ENCODE data around the gene KRTAP10-8.
"Not testable (repeated sequence)": the region's sequence is repeated elsewhere in the genome, so short reads cannot be mapped to it uniquely, and the experiment has no call there.

The KRTAP10-8 gene

DNA sequence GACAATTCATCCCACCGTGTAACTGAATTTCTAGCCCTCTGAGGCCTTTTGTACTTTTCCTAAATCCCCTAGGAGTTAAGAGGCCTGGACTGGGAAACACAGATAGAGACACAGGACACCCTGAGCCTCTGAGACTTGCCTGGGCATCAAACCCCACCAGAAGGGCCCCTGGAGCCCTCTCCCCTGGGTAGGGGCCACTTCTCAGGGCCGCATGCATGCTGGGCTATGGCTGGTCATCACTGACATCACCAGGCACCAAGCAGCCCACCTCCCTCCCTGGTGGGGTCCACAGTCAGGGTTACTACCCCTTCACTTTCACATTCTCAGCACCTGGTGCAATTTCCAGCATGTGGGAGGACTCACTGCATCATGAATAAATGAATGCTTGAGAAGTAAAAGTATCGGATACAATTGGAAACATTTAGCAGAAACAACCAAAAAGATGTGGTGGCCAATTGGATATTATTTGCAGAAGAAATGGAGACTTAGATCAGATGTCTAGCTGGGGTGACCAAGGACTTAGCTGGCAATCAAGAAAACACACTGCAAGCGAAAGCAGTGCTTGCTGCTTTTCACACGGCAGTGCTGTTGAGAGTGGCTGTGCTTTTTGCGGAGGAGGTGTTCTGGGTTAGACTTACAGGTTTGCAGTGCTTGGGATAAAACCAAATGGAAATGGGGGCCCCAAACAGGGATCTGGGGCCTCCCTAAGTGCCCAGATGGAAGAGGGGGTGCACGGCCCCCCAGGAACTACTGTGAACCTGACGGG, 12.4 kb upstream of the KRTAP10-8 start:
- no peak for DNase-seq

DNA sequence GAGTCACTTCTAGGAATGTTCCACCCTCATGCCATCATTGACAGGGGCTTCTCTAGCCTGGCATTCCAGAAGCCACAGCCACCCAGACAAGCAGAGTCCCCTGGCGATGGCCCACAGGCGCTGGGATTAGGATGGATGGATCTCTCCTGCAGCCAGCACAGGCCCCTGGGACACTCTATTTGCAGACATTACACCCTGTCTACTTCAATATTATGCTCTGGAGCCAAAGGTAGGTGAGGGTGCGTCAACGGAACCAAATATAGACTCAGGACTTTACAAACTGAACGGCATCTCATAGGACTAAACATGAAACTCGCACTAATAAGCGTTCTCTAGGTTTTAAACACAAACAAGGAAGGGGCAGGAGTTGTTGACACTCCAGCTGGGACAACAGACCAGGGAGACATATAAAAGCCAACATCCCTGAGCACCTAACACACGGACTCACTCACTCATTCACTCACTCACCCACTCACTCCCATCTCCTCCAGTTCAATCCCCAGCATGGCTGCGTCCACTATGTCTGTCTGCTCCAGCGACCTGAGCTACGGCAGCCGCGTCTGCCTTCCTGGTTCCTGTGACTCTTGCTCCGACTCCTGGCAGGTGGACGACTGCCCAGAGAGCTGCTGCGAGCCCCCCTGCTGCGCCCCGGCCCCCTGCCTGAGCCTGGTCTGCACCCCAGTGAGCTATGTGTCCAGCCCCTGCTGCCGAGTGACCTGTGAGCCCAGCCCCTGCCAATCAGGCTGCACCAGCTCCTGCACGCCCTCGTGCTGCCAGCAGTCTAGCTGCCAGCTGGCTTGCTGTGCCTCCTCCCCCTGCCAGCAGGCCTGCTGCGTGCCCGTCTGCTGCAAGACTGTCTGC, 11.5 kb upstream of the KRTAP10-8 start, which contains the start of gene KRTAP10-7:
Gene KRTAP10-7, plus strand, starts transcription at position 480 of the 861 bp plus-strand sequence. Its CDS starts 25 bp downstream, at position 505.
- not testable (repeated sequence) for DNase-seq

DNA sequence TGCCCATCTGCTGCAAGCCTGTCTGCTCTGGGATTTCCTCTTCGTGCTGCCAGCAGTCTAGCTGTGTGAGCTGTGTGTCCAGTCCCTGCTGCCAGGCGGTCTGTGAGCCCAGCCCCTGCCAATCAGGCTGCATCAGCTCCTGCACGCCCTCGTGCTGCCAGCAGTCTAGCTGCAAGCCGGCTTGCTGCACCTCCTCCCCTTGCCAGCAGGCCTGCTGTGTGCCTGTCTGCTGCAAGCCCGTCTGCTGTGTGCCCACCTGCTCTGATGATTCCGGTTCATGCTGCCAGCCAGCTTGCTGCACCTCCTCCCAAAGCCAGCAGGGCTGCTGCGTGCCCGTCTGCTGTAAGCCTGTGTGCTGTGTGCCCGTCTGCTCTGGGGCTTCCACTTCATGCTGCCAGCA, 10.8 kb upstream of the KRTAP10-8 start:
- DNase-seq = not testable (repeated sequence)

DNA sequence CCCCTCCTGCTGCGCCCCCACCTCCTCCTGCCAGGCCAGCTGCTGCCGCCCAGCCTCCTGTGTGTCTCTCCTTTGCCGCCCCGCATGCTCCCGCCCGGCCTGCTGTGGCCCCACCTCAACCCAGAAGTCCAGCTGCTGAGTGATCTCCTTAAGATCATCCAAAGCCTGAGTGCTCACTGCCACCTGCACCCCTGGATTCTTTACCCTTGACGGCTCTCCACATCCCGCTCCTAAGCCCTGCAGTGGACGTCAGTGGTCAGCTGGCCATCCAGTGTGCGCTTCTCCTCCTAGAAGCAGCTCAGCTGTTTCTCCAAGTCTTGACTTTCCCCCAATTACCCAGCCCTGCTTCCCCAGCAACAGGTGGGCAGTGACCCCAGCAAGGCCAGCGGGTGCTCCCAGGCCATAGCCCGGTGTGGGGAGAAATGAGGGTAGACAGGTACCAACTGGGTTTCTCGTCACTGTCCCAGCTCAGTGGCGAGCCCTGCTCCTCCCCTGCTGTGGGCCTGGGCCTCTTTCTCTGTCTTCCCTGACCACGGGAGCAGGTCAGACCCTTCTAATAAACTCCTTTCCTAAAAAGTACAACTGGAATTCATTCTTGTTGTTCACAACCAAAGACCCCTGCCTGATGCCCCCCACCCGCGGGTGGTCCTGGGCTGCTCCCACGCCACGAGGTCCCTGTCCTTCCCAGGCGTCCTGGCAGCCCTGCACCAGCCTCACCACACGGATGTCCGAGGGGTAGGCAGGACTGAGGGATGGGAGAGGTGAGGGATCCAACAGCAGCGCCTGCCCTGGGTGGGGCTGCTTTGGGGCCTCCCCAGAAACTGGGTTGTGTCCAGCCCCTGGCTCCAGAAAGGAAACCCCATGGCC, 10.1 kb upstream of the KRTAP10-8 start:
- no peak for DNase-seq

DNA sequence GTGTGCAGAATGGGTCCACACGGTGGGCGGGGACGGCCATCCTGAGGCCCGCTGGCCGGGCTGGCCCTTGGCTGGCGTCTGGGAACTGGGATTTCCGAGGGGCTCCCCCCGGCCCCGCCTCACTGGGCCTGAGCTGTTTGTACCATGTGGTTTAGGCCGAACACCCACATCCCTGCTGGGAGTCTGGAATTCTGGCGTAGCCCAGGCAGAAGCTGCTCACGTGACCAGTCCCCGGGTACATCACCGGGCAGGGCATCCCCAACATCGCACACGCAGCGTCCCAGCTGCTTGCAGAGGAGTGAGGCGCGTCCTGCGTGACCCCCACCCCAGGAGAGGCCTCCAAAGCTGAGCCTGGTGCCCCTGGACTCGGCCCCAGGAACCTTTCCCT, 9.4 kb upstream of the KRTAP10-8 start:
- no peak for DNase-seq

DNA sequence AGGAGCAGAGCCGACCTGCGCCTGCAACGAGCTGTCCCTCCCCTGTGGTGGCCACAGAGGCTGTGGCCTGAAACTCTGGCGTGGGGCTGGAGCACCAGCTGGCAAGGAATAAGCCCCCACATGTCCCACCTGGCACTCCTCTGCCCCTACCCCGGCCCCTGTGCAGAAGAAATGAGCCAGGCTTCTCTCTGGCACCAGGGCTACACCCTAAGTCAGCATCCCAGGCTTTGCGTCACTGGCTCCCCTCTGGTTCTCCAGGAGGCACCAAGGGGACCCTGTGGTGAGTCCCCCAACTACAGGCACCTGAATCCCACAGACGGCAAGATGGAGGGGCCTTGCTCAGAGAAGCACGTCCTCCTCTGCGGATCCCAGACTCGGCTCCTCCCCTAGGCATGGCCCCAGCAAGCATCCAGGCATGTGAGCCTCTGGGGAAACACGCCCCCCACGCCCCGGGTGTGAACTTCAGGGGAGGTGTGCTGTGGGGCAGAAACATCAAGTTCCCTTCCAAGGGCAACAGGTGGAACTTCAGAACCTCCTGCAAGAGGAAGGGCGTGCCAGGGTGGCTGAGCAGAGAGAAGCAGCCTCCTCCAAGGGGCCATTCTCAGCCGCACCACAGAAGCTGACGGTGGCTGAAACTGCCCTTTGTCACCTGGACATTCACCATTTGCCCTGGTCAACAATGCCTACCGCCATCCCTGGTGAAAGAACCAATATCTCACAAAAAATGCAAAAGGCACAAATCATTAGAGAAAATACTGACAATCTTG, 8.6 kb upstream of the KRTAP10-8 start:
- DNase-seq = no peak

DNA sequence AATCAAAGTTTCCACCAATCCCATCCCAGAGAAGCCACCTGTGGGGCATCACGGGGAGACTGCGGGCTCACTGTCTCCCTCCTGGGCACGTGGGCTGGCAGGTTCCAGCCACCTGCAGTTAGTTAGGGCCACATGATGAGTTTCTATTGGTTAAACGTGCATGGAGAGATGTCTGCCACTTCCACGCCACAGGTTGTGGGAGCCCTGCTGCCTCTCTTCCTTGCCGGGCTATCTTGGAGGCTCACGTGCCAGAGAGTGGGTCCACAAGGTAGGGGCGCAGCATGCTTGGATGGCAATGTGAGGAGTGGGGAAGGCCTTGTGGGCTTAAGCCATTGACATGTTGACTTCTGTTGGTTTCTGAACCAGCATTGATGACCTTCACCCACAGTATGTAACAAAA, 8.0 kb upstream of the KRTAP10-8 start:
- DNase-seq = no peak

DNA sequence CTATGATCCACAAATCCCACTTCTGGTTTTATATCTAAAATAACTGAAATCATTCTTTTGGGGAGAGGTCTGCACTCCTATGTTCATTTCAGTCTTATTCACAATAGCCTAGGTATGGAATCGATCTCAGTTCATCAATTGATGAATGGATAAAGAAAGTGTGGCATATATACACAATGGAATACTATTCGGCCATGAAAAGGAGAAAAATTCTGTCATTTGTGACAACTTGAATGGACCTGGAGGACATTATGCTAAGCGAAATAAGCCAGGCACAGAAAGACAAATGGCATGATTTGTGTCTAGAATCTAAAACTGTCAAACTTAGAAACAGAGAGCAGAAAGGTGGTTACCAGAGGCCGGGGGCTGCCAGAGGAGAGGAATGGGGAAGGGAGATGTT, 5.4 kb upstream of the KRTAP10-8 start:
- DNase-seq = no peak

DNA sequence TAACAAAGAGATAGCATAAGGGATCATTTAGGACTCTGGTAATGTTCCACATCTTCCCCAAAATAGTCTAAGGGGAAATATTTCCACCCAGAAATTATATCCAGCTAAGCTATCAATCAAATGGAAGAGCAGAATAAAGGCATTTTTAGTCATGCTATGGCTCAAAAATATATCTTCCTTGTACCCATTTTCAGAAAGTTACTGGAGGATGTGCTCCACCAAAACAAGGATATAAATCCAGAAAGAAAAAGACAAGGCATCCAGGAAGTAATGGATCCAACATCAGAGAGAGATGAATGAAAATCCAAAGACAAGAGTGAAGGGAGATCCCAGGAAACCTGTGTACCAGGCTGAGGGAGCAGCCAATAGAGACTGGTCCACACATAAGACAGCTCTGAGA, 2.7 kb upstream of the KRTAP10-8 start:
- no peak for DNase-seq

DNA sequence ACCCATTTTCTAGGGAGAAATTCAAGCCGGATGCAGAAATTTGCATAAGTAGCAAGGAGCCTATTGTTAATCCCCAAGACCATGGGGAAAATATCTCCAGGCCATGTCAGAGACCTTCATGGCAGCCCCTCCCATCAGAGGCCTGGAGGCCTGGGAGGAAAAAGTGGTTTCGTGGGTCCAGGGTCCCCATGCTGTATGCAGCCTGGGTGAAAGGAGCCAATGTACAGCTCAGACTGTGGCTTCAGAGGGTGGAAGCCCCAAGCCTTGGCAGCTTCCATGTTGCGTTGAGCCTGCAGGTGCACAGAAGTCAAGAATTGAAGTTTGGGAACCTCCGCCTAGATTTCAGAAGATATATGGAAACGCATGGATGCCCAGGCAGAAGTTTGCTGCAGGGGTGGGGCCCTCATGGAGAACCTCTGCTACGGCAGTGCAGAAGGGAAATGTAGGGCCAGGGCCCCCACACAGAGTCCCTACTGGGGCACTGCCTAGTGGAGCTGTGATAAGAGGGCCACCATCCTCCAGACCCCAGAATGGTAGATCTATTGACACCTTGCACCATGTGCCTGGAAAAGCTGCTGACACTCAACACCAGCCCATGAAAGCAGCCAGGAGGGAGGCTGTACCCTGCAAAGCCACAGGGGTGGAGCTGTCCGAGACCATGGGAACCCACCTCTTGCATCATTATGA, 1.6 kb upstream of the KRTAP10-8 start:
- DNase-seq = not testable (repeated sequence)

DNA sequence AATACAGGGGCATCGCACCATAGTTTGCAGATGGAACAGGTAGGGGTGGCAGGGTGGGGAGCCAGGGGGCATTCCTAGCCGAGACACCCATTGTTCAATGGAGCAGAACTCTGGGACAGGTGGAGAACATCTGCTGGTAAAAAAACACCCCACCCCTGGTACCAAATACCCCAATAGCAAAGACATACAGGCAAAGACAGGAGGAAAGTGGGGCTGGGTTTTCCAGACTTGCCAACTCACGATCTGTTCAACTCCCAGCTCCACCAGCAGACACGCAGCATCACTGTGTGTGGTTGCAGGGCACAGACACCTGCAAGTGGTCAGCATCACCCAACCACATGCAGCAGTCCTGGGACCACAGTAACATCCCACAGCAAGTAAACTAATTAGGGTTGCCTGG, 328 bp upstream of the KRTAP10-8 start:
- no peak for DNase-seq

DNA sequence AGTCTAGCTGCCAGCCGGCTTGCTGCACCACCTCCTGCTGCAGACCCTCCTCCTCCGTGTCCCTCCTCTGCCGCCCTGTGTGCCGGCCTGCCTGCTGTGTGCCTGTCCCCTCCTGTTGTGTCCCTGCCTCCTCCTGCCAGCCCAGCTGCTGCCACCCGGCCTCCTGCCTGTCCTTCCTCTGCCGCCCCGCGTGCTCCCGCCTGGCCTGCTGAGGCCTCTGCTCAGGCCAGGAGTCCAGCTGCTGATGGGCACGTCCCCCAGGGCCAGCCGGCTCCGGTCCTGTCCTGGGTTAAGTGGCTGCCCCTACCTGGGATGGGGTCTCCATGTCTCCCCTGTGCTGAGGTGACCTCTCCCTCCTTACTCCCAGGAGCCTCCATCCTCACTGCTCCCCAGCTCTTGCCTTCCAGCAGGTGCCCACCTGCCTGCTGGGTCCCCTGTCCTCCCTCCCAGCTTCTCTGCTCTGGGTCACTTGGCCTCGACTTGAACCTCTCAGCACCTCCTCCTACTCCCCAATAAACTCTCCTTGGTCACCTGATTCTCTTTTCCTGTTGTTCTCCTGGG, 870 bp downstream of the KRTAP10-8 start:
- no peak for DNase-seq

DNA sequence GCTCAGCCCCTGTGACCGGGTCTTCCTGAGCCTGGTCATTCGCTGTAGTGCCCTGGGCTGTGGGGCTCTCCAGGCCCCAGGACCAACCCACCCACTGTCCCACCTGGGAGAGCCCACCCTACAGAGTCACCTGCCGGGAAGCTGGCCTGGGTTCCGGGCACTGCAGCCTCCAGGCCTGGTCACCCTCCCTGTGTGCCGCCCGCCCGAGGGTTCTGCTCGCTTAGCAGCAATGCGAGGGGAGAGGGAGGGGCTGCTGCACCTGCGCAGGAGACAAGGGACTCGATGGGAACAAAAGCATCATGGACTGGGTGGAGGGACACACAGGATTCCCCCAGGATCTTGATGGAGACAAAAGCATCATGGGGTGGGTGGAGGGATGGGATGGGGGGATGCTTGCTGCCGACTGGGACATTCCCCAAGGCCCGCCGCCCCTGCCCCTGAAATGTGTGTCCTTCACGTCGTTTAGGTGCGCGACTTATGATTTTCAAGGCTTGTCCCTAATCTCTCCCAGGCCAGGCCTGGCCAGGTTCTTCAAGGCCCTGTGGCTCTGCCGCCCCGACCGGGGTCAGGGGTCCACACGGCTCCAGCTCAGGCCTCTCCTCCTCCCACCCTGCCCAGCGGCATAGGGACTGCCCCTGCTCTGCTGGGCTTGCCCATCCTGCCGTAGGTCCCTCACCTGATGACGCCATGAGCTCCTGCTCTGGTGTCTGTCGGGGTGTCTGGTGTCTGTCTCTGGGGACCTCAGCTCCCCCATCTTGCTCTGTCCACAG, 1.7 kb downstream of the KRTAP10-8 start:
- no peak for DNase-seq

DNA sequence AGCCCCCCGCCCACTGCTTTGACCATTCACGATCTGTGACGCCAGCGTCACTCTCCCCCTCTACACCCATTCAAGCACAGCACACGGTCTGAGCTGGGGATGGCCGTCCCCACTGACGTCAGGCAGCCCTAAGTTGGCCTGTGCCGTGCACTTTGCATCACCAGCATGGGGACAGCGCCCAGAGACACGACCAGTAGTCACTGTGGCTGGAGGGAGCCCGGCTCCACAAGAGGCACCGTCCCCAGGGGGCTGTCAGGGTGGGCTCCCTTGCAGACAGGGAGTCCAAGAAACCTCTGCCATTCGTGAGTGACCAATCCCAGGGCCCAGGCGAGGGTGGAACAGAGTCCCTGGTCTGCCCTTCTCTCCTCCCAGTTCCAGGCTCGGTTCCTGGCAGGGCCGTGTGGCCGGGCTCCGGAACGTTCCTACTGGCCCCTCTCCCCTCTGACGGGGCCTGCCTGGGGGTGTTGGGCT, 2.3 kb downstream of the KRTAP10-8 start:
- DNase-seq = no peak

DNA sequence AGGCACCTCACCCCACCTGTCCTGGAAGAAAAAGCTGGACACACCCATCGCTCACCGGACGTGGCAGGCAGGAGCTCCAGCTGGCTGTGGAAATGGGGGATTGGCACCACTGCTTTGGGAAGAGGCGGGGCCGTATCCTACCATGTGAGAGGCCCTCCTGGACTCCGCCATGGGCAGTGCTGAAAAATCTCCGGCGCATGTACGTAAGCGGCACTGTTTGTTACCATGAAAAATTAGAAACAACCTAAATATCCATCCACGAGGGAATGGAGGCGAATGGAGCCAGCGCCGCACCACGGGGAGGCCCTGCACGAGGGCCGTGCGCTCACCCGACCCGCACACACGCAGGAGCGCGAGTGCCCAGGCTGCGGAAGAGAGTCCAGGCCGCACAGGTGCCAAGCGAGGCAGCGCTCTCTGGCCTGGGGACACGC, 3.1 kb downstream of the KRTAP10-8 start:
- no peak for DNase-seq

DNA sequence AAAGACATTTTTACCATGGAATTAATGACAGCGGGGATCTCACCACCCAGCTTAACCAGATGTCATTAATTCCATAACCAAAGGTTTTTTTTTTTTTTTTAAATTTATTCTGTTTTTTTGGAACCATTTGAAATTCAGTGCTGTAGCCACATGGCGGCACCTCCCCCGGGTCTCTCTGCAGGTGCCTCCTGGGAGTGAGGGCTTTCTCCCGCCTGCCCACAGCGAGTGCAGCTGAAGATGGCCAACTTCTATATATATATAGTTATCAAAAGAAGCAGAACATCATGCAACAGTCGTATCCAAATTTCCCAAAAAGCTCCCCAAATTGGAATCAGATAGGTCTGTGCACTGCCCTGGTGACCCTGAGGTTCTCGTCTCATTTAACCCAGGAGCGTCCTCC, 3.6 kb downstream of the KRTAP10-8 start:
- no peak for DNase-seq

DNA sequence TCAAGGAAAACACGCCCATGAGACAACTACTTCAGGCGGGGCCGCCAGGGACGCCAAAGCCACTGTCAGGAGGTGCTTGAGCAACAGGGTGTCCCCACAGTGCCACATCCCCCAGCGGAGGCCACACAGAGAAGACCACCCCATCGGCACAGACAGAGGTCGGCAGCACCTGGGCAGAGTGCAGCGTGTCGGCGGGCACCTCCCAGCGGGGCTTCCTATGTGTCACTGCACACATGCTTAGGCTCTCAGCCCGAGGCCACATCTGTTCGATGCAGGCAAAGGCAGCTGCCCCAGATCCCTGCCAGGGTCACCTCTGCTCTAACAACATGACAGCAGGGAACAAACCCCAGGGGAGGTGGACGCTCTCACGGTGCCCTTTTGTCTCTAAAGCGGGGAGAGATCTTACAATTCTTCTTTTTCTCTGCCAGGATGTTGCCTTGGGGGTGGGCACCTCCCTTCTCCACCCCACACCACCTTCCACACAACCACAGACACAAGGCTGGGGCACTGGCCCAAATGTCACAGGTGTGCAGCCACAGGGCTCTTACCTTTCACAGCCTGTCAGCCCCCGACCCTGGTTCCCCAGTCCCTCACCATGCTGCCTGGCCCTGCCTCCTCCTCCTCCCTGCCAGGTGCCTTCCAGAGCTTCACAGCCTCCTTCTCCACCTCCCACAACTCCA, 4.2 kb downstream of the KRTAP10-8 start:
- no peak for DNase-seq

DNA sequence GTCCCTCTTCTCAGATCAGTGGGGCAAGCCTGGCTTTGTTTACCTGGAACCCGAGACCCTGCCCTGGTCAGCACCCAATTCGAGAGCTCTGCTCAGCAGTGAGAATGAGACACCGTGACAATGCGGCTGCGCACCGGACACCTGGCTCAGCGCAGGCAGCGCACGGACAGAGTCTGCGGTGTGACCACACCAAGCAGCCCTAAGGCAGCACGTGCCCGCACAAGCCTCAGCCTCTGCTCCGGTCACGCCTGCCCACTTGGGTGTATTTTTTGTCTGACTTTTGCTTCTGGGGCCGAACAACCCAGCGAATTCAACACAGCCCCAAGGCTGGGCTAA, 4.7 kb downstream of the KRTAP10-8 start:
- DNase-seq = no peak

DNA sequence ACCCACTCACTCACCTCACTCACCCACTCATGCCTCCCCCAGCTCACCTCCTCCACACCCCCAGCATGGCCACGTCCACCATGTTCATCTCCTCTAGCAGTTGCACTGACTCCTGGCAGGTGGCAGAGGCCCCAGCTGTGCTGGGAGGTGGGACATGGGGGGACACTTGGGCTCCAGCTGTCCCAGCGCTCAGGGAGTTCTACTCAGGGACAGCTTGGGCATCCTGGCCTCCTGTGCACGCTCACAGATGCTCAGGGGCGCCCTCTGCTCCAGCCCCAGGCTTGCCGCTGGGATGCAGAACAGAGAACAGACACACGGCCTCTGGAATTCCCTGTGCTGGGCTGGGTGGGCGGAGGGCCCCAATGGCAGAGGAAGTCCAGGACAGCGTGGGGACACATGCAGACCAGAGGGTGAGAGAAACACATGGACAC, 5.2 kb downstream of the KRTAP10-8 start:
- no peak for DNase-seq

DNA sequence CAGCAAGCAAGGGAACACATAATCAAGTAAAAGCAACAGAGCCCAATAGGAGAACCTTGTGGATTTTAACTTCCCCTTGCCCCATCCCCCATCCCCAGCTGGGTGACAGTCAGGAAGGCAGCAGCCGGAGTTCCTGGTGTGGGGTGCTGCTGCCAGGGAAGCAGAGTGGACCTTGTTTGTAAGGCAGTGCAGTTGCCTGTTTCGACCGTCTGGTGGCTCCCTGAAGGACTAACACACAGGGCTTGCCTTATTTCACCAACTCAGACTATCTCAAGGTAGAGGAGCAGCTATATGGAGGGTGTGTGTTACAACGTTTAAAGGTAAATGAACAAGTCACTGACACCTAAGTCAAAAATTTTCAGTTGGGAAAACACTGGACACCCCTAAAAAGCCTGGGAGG, 6.6 kb downstream of the KRTAP10-8 start:
- no peak for DNase-seq

Measured in left hindlimb (tissue), 1 donor.